Tibial nerve (tissue), 4 donors: ENCODE measurements around the gene MARCHF2. TPM values are rescaled to one million over a fixed set of nuclear protein-coding genes. Genes with fewer than 3 reads are reported as not detected.

Source experiments
- DNase-seq, 2 donors: peaks; one replicate each; pipeline ENCODE4 v3.0.0-alpha.2; 2019; ENCODE audit warnings: low spot score in 2 of 2
- H3K27ac ChIP-seq, 4 donors: fragments of 200-600 bp; sonication (generic) in 3 of 4; one replicate each; pipeline ENCODE4 v1.5.1; 2017 to 2019; ENCODE audit warnings: mild to moderate bottlenecking in 1 of 4
- H3K27me3 ChIP-seq, 2 donors: fragments of 200-600 bp; sonication (generic) in 1 of 2; one replicate each; pipeline versions ENCODE4 v1.5.1 to v1.6.0; 2017 to 2019
- H3K36me3 ChIP-seq, 3 donors: fragments of 200-600 bp; sonication (generic); one replicate each; pipeline ENCODE4 v1.5.1; 2018 to 2019
- H3K4me1 ChIP-seq, 4 donors: fragments of 200-600 bp; sonication (generic) in 3 of 4; one replicate each; pipeline ENCODE4 v1.5.1; 2017 to 2019
- H3K4me3 ChIP-seq, 4 donors: fragments of 200-600 bp; sonication (generic) in 3 of 4; one replicate each; pipeline ENCODE4 v1.5.1; 2017 to 2019; ENCODE audit warnings: mild to moderate bottlenecking in 1 of 4, moderate library complexity in 1 of 4
- H3K9me3 ChIP-seq, 4 donors: fragments of 200-600 bp; sonication (generic) in 3 of 4; one replicate each; pipeline ENCODE4 v1.5.1; 2017 to 2019
- CTCF ChIP-seq, 5 experiments: fragments of 200-600 bp in 3 of 5; fragments of 450-650 bp in 2 of 5; sonication (generic) in 3 of 5; IDR thresholded peaks; one replicate each; pipeline ENCODE4 v1.5.1; 2016 to 2019; ENCODE audit warnings: antibody characterized with exemption in 5 of 5, mild to moderate bottlenecking in 3 of 5, moderate library complexity in 2 of 5
- EP300 ChIP-seq, 2 donors: sonication (generic); formaldehyde crosslinking; IDR thresholded peaks; one replicate each; pipeline ENCODE4 v1.6.1; 2017; ENCODE audit warnings: antibody characterized with exemption in 2 of 2, mild to moderate bottlenecking in 1 of 2
- POLR2A ChIP-seq, 2 donors: fragments of 450-650 bp; IDR thresholded peaks; one replicate each; pipeline ENCODE4 v1.6.1; 2017; ENCODE audit warnings: antibody characterized with exemption in 2 of 2, mild to moderate bottlenecking in 2 of 2, moderate library complexity in 2 of 2
- WGBS, 2 donors: methylation state at CpG; one replicate each; pipeline ENCODE4 v1.1.5; 2018; 5-methylcytosine and 5-hydroxymethylcytosine counted together
- total RNA-seq, 4 donors: library from RNA; depleted of rRNA; stranded (reverse); fragments of >200 nt; gene quantifications; one replicate each; pipeline ENCODE4 v1.1.0, GENCODE V29; 2016

MARCHF2 gene
- total RNA-seq, 4 donors from 2014 or later: 149 to 242 (median 184) TPM

DNA sequence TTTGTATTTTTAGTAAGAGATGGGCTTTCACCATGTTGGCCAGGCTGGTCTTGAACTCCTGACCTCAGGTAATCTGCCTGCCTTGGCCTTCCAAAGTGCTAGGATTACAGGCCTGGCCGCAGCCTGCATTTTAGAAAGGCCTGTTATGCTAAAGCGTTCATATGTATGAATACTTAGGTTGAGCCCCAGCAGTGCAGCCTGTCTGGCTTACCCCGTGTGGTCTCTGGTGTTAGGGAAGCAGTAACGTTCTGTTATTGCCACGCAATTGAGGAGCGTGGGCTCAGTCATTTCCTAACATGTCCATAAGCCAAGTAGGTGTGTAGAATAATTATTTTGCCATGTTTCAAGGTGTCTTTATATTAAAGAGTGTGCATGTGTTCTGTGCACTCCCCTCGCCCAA, 46.0 kb downstream of the MARCHF2 start:
- peak overlapping the region in 2 of 4 donors; percentile 66 to 67 for H3K27ac ChIP-seq
- DNase-seq: no peak
- H3K27me3 ChIP-seq: no peaks in the 10 kb centered on the region
- no peak overlapping the region for H3K4me3 ChIP-seq
- H3K36me3 ChIP-seq: peaks cover 0 to 21% (median 0%) of the 10 kb centered on the region in 3 donors
- 40 to 52% methylated on average over 6 to 7 of the region's 7 CpGs for WGBS, 2 donors
- no peaks in the 10 kb centered on the region for H3K9me3 ChIP-seq
- TF ChIP-seq POLR2A (IDR thresholded peaks at IDR 0.05): no peak
- TF ChIP-seq CTCF (IDR thresholded peaks at IDR 0.05): no peak
- TF ChIP-seq EP300 (IDR thresholded peaks at IDR 0.05): no peak
- peaks cover 3 to 83% (median 52%) of the 10 kb centered on the region in 4 donors for H3K4me1 ChIP-seq

DNA sequence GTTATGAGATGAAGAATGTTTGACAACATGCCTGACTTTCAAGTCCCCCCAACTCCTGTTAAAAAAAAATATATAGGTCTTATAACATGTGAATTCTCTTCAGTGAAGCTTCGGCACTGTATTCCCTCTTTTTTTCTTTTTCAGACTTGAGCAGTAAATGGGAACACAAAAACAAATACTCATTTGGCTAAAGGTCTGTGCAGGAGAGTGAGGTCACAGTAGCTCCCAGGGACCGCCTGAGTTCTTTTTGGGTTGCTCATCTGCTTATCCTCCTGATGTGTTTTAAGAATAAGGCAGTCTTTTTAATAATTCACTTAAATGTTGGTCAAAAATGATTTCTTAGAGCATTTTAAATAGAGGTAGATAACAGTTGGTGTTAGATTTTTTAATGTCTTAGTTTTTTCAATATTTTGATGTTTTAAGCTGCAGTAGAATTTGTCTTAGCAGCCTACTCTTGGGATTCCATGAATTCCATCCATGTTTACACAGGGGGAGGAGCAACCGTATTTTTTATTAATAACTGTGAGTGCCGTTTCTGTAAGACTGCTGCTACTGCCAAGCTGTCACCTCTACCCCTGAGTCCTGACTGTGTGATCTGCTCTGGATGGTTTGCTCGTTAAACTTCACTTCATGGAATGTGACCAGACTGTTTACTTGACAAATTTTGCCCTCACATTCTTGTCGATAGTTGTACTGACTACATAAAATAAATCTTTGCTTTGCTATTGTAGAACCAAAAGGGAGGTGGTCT, 46.6 kb downstream of the MARCHF2 start:
- no peak for DNase-seq
- Histone ChIP-seq H3K27me3 (no peaks in the 10 kb centered on the region), H3K4me1 (peaks cover 3 to 78% (median 51%) of the 10 kb centered on the region in 4 donors), H3K27ac (peak overlapping the region in 2 of 4 donors; percentile 66 to 67), H3K9me3 (no peaks in the 10 kb centered on the region), H3K36me3 (peaks cover 0 to 27% (median under 1%) of the 10 kb centered on the region in 3 donors), H3K4me3 (peak overlapping the region in 1 of 4 donors; percentile 2)
- 15 to 21% methylated on average over 6 of the region's 6 CpGs for WGBS, 2 donors
- TF ChIP-seq EP300 (IDR thresholded peaks at IDR 0.05): no peak
- TF ChIP-seq POLR2A (IDR thresholded peaks at IDR 0.05): no peak
- TF ChIP-seq CTCF (IDR thresholded peaks at IDR 0.05): no peak

DNA sequence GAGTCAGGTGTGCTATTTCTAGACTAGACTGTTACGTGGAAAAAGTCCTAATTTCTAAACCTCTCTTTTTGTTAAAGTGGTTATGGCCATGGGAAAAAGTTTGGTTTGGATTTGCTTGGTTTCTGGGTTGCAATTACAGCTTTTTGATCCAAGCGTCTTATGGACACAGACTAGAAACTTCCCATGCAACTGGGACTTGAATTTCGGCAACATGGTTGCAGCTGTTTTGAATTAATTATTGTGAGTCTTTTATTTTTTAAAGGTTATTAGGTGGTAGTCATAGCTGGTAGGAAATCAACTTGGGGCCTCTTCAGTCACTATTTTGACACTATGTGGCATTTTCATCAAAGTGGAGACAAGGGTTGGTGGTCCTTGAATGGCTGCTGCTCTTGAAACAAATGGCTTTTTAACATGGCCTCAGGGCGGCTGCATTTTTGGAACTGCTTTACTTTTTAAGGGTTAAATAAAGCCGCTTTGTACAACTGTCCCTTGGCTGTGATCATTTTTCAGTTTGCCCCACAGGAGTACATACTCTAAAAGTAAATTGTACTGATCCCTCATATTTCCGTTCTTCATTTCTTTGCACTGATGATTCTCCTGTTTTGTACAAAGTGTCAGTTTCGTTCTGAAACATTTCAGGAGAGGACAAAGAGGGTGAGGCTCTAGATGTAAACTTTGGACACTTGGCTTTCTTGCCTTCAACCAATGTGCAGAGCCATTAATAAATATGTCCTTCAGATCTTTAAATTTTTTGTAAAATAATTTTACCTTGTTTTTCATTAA, 47.6 kb downstream of the MARCHF2 start:
- Histone ChIP-seq H3K27ac (peak overlapping the region in 2 of 4 donors; percentile 66 to 67), H3K4me3 (no peak overlapping the region), H3K27me3 (no peaks in the 10 kb centered on the region), H3K9me3 (no peaks in the 10 kb centered on the region), H3K36me3 (peaks cover 0 to 37% (median 11%) of the 10 kb centered on the region in 3 donors), H3K4me1 (peaks cover 3 to 77% (median 49%) of the 10 kb centered on the region in 4 donors)
- WGBS, 2 donors: 45 to 47% methylated on average over 7 of the region's 7 CpGs
- DNase-seq: no peak
- TF ChIP-seq CTCF (IDR thresholded peaks at IDR 0.05) (no peak), POLR2A (IDR thresholded peaks at IDR 0.05) (no peak)

DNA sequence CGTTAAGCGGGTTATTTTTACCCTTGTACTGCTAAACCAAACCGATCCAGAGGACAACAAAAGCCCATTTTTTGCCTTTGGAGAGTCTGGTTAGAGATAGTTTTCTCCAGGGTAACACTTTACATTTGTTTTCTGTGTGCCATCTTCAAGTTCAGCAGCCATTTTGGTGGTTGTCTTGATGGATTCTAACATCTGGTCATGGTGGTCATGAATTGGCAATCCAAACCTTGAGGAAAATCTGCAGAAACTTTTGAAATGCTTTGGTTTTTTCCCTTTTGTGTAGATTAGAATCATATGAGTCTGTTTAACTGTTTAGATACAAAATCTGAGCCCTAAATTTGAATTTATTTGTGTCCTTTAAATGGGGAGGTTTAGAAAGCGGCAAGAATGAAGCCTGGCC, 48.3 kb downstream of the MARCHF2 start:
- peaks cover 0 to 39% (median 11%) of the 10 kb centered on the region in 3 donors for H3K36me3 ChIP-seq
- no peak for DNase-seq
- no peak overlapping the region for H3K4me3 ChIP-seq
- TF ChIP-seq EP300 (IDR thresholded peaks at IDR 0.05): no peak
- TF ChIP-seq POLR2A (IDR thresholded peaks at IDR 0.05): no peak
- TF ChIP-seq CTCF (IDR thresholded peaks at IDR 0.05): no peak
- no peaks in the 10 kb centered on the region for H3K27me3 ChIP-seq
- 61 to 67% methylated on average over 4 of the region's 4 CpGs for WGBS, 2 donors
- no peaks in the 10 kb centered on the region for H3K9me3 ChIP-seq
- H3K27ac ChIP-seq: peak overlapping the region in 2 of 4 donors; percentile 29 to 66
- H3K4me1 ChIP-seq: peaks cover 3 to 72% (median 49%) of the 10 kb centered on the region in 4 donors

DNA sequence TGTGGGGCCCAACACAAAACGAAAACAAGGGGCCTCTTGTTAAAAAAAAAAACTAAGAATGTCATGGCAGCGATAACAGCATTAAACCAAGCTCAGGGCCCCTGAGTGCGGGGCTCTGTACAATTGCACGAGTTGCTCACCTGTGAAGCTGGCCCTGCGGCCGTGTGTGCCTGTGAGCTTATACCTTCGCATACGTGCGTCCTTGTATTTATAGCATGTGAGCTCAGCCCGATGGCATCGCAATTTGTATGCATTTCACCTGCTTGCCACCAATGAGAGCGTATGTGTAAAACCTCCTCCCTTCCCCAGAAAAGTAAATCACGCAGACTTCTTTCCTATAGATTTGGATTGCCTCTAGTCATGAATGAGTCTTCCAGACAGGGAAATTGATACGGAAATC, 48.8 kb downstream of the MARCHF2 start:
- Histone ChIP-seq H3K4me1 (peaks cover 3 to 66% (median 47%) of the 10 kb centered on the region in 4 donors), H3K9me3 (no peaks in the 10 kb centered on the region), H3K27ac (peak overlapping the region in 1 of 4 donors; percentile 29), H3K27me3 (no peaks in the 10 kb centered on the region), H3K4me3 (no peak overlapping the region), H3K36me3 (peaks cover 0 to 39% (median 11%) of the 10 kb centered on the region in 3 donors)
- WGBS, 2 donors: 73 to 82% methylated on average over 14 of the region's 14 CpGs
- DNase-seq: no peak
- no peak for TF ChIP-seq CTCF (IDR thresholded peaks at IDR 0.05)
- TF ChIP-seq POLR2A (IDR thresholded peaks at IDR 0.05): no peak
- TF ChIP-seq EP300 (IDR thresholded peaks at IDR 0.05): no peak
